ENCODE measurements around the gene SHOC1. TPM values are rescaled to one million over a fixed set of nuclear protein-coding genes. Genes with fewer than 3 reads are reported as not detected.

The SHOC1 gene
- total and polyA plus RNA-seq, 2 experiments from 2014 or later, result 0.12 TPM; not detected in 1

- H3K4me1 ChIP-seq (ENCODE audit: low read depth), result no peaks in the 10 kb centered on the region
- no peak overlapping the region for H3K4me3 ChIP-seq
- H3K9me3 ChIP-seq (ENCODE audit: low read depth), result no peaks in the 10 kb centered on the region
- peak in 1 of 2 donors; percentile 81 for DNase-seq (ENCODE audit: low read depth in 1 of 2, low spot score in 1 of 2)
- no peaks in the 10 kb centered on the region for H3K27me3 ChIP-seq
- H3K27ac ChIP-seq, result no peak overlapping the region
- no peak for TF ChIP-seq CTCF (IDR thresholded peaks at IDR 0.05; ENCODE audit: low read depth, low read length)
- H3K36me3 ChIP-seq, result no peaks in the 10 kb centered on the region
These were observed 11.1 kb upstream of the SHOC1 start for GRCh38 chr9:111805830-111806241.

- Histone ChIP-seq H3K27me3 (no peaks in the 10 kb centered on the region), H3K27ac (no peak overlapping the region)
- no peak for TF ChIP-seq CTCF (IDR thresholded peaks at IDR 0.05; ENCODE audit: low read depth, low read length)
These were observed 10.5 kb upstream of the SHOC1 start for GRCh38 chr9:111805262-111805661.

GRCh38 chr9:111804636-111805035 lies 9.9 kb upstream of the SHOC1 start:
- no peak for DNase-seq (ENCODE audit: low read depth in 1 of 2, low spot score in 1 of 2)
- no peaks in the 10 kb centered on the region for H3K27me3 ChIP-seq
- no peak overlapping the region for H3K27ac ChIP-seq
- no peak for TF ChIP-seq CTCF (IDR thresholded peaks at IDR 0.05; ENCODE audit: low read depth, low read length)
- H3K9me3 ChIP-seq (ENCODE audit: low read depth), result no peaks in the 10 kb centered on the region
- H3K36me3 ChIP-seq, result no peaks in the 10 kb centered on the region
- H3K4me1 ChIP-seq (ENCODE audit: low read depth), result no peaks in the 10 kb centered on the region
- no peak overlapping the region for H3K4me3 ChIP-seq

More at GRCh38 chr9:111805262-111805661, 10.5 kb upstream of the SHOC1 start:
- Histone ChIP-seq H3K36me3 (no peaks in the 10 kb centered on the region), H3K9me3 (ENCODE audit: low read depth) (no peaks in the 10 kb centered on the region), H3K4me3 (no peak overlapping the region), H3K4me1 (ENCODE audit: low read depth) (no peaks in the 10 kb centered on the region)
- DNase-seq (ENCODE audit: low read depth in 1 of 2, low spot score in 1 of 2), result no peak

- H3K36me3 ChIP-seq, result no peaks in the 10 kb centered on the region
- no peak overlapping the region for H3K27ac ChIP-seq
- H3K4me1 ChIP-seq (ENCODE audit: low read depth), result no peaks in the 10 kb centered on the region
- H3K4me3 ChIP-seq, result no peak overlapping the region
- DNase-seq (ENCODE audit: low read depth in 1 of 2, low spot score in 1 of 2), result no peak
- TF ChIP-seq CTCF (IDR thresholded peaks at IDR 0.05; ENCODE audit: low read depth, low read length), result no peak
- no peaks in the 10 kb centered on the region for H3K9me3 ChIP-seq (ENCODE audit: low read depth)
- H3K27me3 ChIP-seq, result no peaks in the 10 kb centered on the region
These were observed 9.2 kb upstream of the SHOC1 start for GRCh38 chr9:111803924-111804323.

- H3K4me3 ChIP-seq, result no peak overlapping the region
- no peaks in the 10 kb centered on the region for H3K4me1 ChIP-seq (ENCODE audit: low read depth)
- H3K27me3 ChIP-seq, result no peaks in the 10 kb centered on the region
- no peaks in the 10 kb centered on the region for H3K36me3 ChIP-seq
- no peak for DNase-seq (ENCODE audit: low read depth in 1 of 2, low spot score in 1 of 2)
- no peak for TF ChIP-seq CTCF (IDR thresholded peaks at IDR 0.05; ENCODE audit: low read depth, low read length)
- no peak overlapping the region for H3K27ac ChIP-seq
- H3K9me3 ChIP-seq (ENCODE audit: low read depth), result no peaks in the 10 kb centered on the region
These were observed 5.3 kb upstream of the SHOC1 start for GRCh38 chr9:111799915-111800526.

All from cardiac muscle cell (in vitro differentiated cells and primary cell).